KMS-11 (cell line): Measurements from ENCODE around the gene LSP1.

Experiments
- H2AFZ ChIP-seq: fragments of 200-600 bp; sonication (generic); 2 replicates; pipeline ENCODE4 v1.6.1; 2016; ENCODE audit warnings: antibody characterized with exemption, mixed run types, low read depth
- H3K27ac ChIP-seq: fragments of 200-600 bp; sonication (generic); 2 replicates; pipeline ENCODE4 v1.6.1; 2016; ENCODE audit warnings: mild to moderate bottlenecking, mixed run types
- H3K27me3 ChIP-seq: fragments of 200-600 bp; sonication (generic); 2 replicates; pipeline ENCODE4 v1.6.1; 2017; ENCODE audit warnings: mild to moderate bottlenecking, low read depth, mixed run types, moderate library complexity; ENCODE audit not compliant: insufficient read depth
- H3K36me3 ChIP-seq: fragments of 200-600 bp; sonication (generic); 2 replicates; pipeline ENCODE4 v1.6.1; 2017; ENCODE audit warnings: mild to moderate bottlenecking, mixed run types; ENCODE audit not compliant: insufficient read depth
- H3K4me1 ChIP-seq: fragments of 200-600 bp; sonication (generic); 2 replicates; pipeline ENCODE4 v1.6.1; 2016; ENCODE audit warnings: mild to moderate bottlenecking, low read depth, mixed run types; ENCODE audit not compliant: poor library complexity, severe bottlenecking
- H3K4me2 ChIP-seq: fragments of 200-600 bp; sonication (generic); 2 replicates; pipeline ENCODE4 v1.7.0; 2016; ENCODE audit warnings: mild to moderate bottlenecking, mixed run types
- H3K4me3 ChIP-seq: fragments of 200-600 bp; sonication (generic); IDR thresholded peaks from 2 replicates; pipeline ENCODE4 v1.6.1; 2017; ENCODE audit warnings: low read depth, low read length, mixed read lengths; ENCODE audit not compliant: insufficient read depth
- H3K79me2 ChIP-seq: fragments of 200-600 bp; sonication (generic); 2 replicates; pipeline ENCODE4 v1.6.1; 2016; ENCODE audit warnings: low read depth, mixed run types; ENCODE audit not compliant: insufficient read depth
- H3K9ac ChIP-seq: fragments of 200-600 bp; sonication (generic); 2 replicates; pipeline ENCODE4 v1.6.1; 2016; ENCODE audit warnings: mild to moderate bottlenecking, mixed run types
- H4K20me1 ChIP-seq: fragments of 200-600 bp; sonication (generic); 2 replicates; pipeline ENCODE4 v1.6.1; 2016; ENCODE audit warnings: mild to moderate bottlenecking, mixed run types; ENCODE audit not compliant: insufficient read depth
- CTCF ChIP-seq: fragments of 200-600 bp; sonication (generic); conservative IDR thresholded peaks from 2 replicates; pipeline ENCODE4 v1.6.1; 2017; ENCODE audit warnings: low read depth, mild to moderate bottlenecking, antibody characterized with exemption, low read length, moderate library complexity, mixed read lengths

The LSP1 gene

GRCh38 chr11:1861435-1862411 is 8.8 kb downstream of the LSP1 start:
- no peak overlapping the region for H3K4me2 ChIP-seq
- peaks cover 92% of the 10 kb centered on the region for H3K27me3 ChIP-seq
- H3K4me1 ChIP-seq, result no peaks in the 10 kb centered on the region

DNA sequence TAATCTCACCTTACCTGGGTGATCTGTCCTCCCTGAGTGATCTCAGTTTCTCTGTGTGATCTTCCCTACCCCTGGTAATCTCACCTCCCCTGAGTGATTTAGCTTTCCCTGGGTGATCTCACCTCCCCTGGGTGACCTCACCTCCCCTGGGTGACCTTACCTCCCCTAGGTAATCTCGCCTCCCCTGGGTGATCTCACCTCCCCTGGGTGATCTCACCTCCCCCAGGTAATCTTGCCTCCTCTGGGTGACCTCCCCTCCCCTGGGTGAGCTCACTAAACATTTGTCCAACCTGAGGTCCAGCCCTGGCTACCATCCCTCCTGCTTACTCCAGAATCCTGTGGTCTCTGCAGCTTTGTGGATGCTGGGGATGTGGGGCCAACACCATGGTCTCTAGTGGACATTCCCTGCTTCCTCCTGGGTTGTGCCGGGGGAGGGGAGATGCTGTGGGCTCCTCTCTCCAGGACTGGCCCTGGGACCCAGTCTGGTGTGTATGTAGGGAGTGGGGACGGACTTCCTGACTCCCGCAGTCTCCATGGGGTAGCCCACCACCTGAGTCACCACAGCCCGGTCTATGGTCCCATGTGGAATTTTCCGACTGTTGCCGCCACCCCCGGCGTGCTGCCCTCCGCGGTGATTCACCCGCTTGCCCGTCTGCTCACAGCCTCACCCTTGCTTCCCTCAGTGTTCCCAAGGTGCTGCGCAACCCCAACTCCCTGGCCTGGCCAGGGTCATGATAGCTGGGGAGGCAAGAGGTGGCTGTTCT is 9.9 kb downstream of the LSP1 start:
- H3K4me1 ChIP-seq, result no peaks in the 10 kb centered on the region
- no peak for TF ChIP-seq CTCF
- H3K27me3 ChIP-seq, result peaks cover 87% of the 10 kb centered on the region
- H3K4me3 ChIP-seq, result no peak overlapping the region
- H3K9ac ChIP-seq, result no peak overlapping the region
- no peak overlapping the region for H3K4me2 ChIP-seq
- H3K27ac ChIP-seq, result no peak overlapping the region
- no peaks in the 10 kb centered on the region for H3K79me2 ChIP-seq
- no peaks in the 10 kb centered on the region for H4K20me1 ChIP-seq
- no peak overlapping the region for H2AFZ ChIP-seq
- no peaks in the 10 kb centered on the region for H3K36me3 ChIP-seq

More at GRCh38 chr11:1861435-1862411, 8.8 kb downstream of the LSP1 start:
- no peak overlapping the region for H3K27ac ChIP-seq
- no peaks in the 10 kb centered on the region for H3K79me2 ChIP-seq
- H4K20me1 ChIP-seq, result no peaks in the 10 kb centered on the region
- H2AFZ ChIP-seq, result no peak overlapping the region
- TF ChIP-seq CTCF, result no peak
- H3K9ac ChIP-seq, result no peak overlapping the region
- H3K36me3 ChIP-seq, result no peaks in the 10 kb centered on the region
- no peak overlapping the region for H3K4me3 ChIP-seq

DNA sequence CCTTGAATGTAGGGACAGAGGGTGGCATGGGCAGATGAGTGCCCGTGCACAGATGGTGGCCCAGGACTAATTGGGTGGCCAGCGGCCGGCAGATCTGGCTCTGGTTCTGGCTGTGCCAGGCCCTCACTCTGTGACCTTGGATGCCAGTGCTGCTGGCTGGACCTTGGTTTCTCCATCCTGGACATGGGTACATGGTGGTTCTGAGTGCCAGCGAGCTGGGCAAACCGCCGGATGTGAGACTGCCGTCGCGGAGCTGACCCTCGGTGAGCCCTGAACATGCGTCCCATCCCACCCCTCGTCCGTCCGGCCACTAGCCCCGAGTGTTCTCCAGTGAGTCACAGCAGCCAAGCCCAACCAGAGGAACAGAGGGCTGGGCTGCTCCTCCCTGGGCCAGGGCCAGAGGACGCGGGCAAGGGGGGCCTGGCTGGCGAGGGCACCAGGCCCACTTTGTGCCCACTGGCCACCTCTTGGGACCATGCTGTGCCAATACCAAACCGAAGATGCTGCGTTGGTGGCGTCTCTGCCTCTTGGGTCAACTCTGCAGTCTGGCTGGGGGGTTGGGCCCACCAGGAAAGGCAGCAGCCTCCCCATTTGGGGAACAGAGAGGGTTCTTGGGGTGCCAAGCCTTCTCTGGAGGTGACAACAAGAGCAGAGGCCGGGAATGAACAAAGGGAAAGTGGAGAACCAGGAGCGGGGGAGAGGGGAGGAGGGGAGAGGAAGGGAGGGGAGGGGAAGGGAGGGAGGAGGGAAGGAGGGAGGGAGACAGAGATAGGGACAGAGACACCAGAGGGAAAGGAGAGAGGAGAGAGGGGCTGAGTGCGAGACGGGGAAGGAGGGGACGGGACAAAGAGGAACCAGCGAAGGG is 10.7 kb downstream of the LSP1 start:
- Histone ChIP-seq H3K9ac (no peak overlapping the region), H4K20me1 (no peaks in the 10 kb centered on the region), H3K27me3 (peaks cover 88% of the 10 kb centered on the region), H3K36me3 (no peaks in the 10 kb centered on the region), H3K4me1 (no peaks in the 10 kb centered on the region), H3K4me2 (no peak overlapping the region), H3K27ac (no peak overlapping the region), H3K79me2 (no peaks in the 10 kb centered on the region), H2AFZ (no peak overlapping the region), H3K4me3 (no peak overlapping the region)
- TF ChIP-seq CTCF, result no peak

GRCh38 chr11:1864231-1864630 is 11.3 kb downstream of the LSP1 start:
- Histone ChIP-seq H3K36me3 (no peaks in the 10 kb centered on the region), H3K9ac (no peak overlapping the region), H4K20me1 (no peaks in the 10 kb centered on the region), H3K4me1 (no peaks in the 10 kb centered on the region), H2AFZ (no peak overlapping the region), H3K27ac (no peak overlapping the region), H3K4me3 (no peak overlapping the region), H3K27me3 (peaks cover 89% of the 10 kb centered on the region), H3K79me2 (no peaks in the 10 kb centered on the region), H3K4me2 (no peak overlapping the region)
- no peak for TF ChIP-seq CTCF
